Liver (tissue), 9 donors: ENCODE data around the gene LAMP5. TPM values are rescaled to one million over a fixed set of nuclear protein-coding genes. Genes with fewer than 3 reads are reported as not detected.

Source experiments
- DNase-seq: peaks from one replicate; pipeline ENCODE4 v3.0.0-alpha.2; 2017; ENCODE audit warnings: low spot score
- H3K27ac ChIP-seq, 2 donors: one replicate each; pipeline ENCODE4 v1.7.0; 2013; ENCODE audit warnings: inconsistent platforms in 2 of 2, low read length in 2 of 2, control low read depth in 1 of 2, low read depth in 1 of 2, mild to moderate bottlenecking in 1 of 2
- H3K27me3 ChIP-seq, 4 donors: one replicate each; pipeline versions ENCODE4 v1.6.1 to v1.7.0; 2013; ENCODE audit warnings: low read length in 3 of 4, inconsistent platforms in 1 of 4, mild to moderate bottlenecking in 1 of 4, moderate library complexity in 1 of 4; ENCODE audit not compliant: control insufficient read depth in 4 of 4, insufficient read depth in 4 of 4
- H3K36me3 ChIP-seq, 4 donors: one replicate each; pipeline versions ENCODE4 v1.6.1 to v1.7.0; 2013; ENCODE audit warnings: low read length in 3 of 4, mild to moderate bottlenecking in 3 of 4, low read depth in 1 of 4, moderate library complexity in 1 of 4; ENCODE audit not compliant: control insufficient read depth in 4 of 4, insufficient read depth in 3 of 4
- H3K4me1 ChIP-seq, 4 donors: one replicate each; pipeline versions ENCODE4 v1.6.1 to v1.7.0; 2013; ENCODE audit warnings: low read length in 3 of 4, mild to moderate bottlenecking in 3 of 4, moderate library complexity in 1 of 4; ENCODE audit not compliant: control insufficient read depth in 4 of 4, insufficient read depth in 4 of 4
- H3K4me3 ChIP-seq, 3 donors: one replicate each; pipeline versions ENCODE4 v1.6.1 to v1.7.0; 2013; ENCODE audit warnings: low read length in 3 of 3, control low read depth in 1 of 3, low read depth in 1 of 3, mild to moderate bottlenecking in 1 of 3
- H3K9ac ChIP-seq, 2 donors: one replicate each; pipeline ENCODE4 v1.7.0; 2013; ENCODE audit warnings: low read length in 2 of 2, mild to moderate bottlenecking in 2 of 2, moderate library complexity in 2 of 2, control low read depth in 1 of 2, low read depth in 1 of 2
- H3K9me3 ChIP-seq, 4 donors: one replicate each; pipeline versions ENCODE4 v1.6.1 to v1.7.0; 2013; ENCODE audit warnings: low read length in 3 of 4; ENCODE audit not compliant: control insufficient read depth in 4 of 4
- EGR1 ChIP-seq, 2 donors: IDR thresholded peaks; 2 replicates each; pipeline ENCODE4 v1.6.1; 2016 to 2018; ENCODE audit warnings: antibody characterized with exemption in 2 of 2, low read depth in 2 of 2
- FOXA1 ChIP-seq: IDR thresholded peaks from 2 replicates; pipeline ENCODE4 v1.6.1; 2016; ENCODE audit warnings: antibody characterized with exemption
- GABPA ChIP-seq, 2 donors: IDR thresholded peaks in 1 of 2; conservative IDR thresholded peaks in 1 of 2; 2 replicates each; pipeline ENCODE4 v1.6.1; 2016; ENCODE audit warnings: antibody characterized with exemption in 2 of 2, mild to moderate bottlenecking in 1 of 2, moderate library complexity in 1 of 2
- HNF4G ChIP-seq: IDR thresholded peaks from 2 replicates; pipeline ENCODE4 v1.6.1; 2016; ENCODE audit warnings: antibody characterized with exemption
- JUND ChIP-seq, 2 donors: IDR thresholded peaks; 2 replicates each; pipeline ENCODE4 v1.6.1; 2016; ENCODE audit warnings: antibody characterized with exemption in 2 of 2
- NR2F2 ChIP-seq: IDR thresholded peaks from 2 replicates; pipeline ENCODE4 v1.6.1; 2016; ENCODE audit warnings: antibody characterized with exemption
- RAD21 ChIP-seq, 2 donors: IDR thresholded peaks; 2 replicates each; pipeline ENCODE4 v1.6.1; 2016; ENCODE audit warnings: antibody characterized with exemption in 2 of 2, mild to moderate bottlenecking in 2 of 2
- RXRA ChIP-seq, 2 donors: IDR thresholded peaks; 2 replicates each; pipeline ENCODE4 v1.6.1; 2017 to 2018; ENCODE audit warnings: antibody characterized with exemption in 2 of 2, mild to moderate bottlenecking in 1 of 2
- SP1 ChIP-seq: IDR thresholded peaks from 2 replicates; pipeline ENCODE4 v1.6.1; 2018; ENCODE audit warnings: antibody characterized with exemption, mild to moderate bottlenecking
- TAF1 ChIP-seq: conservative IDR thresholded peaks from 2 replicates; pipeline ENCODE4 v1.6.1; 2016; ENCODE audit warnings: antibody characterized with exemption, mild to moderate bottlenecking
- YY1 ChIP-seq: IDR thresholded peaks from 2 replicates; pipeline ENCODE4 v1.6.1; 2016; ENCODE audit warnings: antibody characterized with exemption, mild to moderate bottlenecking
- WGBS: extraction: QIAGEN DNeasy Blood & Tissue Kit; methylation state at CpG from one replicate; pipeline ENCODE4 v1.1.7; 2013; 5-methylcytosine and 5-hydroxymethylcytosine counted together
- polyA plus RNA-seq, 2 donors: library from polyadenylated mRNA; stranded (reverse) in 1 of 2; unstranded in 1 of 2; fragments of 200-250 nt in 1 of 2; fragments of >200 nt in 1 of 2; fragmentation: Nextera tagmentation in 1 of 2; extraction: Ambion mirVana in 1 of 2; gene quantifications; one replicate each; pipeline versions ENCODE4 v1.2.1 to v1.2.3, GENCODE V29; 2013 to 2015
- total RNA-seq, 2 donors: library from RNA; depleted of rRNA; stranded (reverse); fragments of >200 nt; gene quantifications; one replicate each; pipeline ENCODE4 v1.2.3, GENCODE V29; 2014
- TF ChIP-seq, protein P1 (sequence below): IDR thresholded peaks from 2 replicates; pipeline ENCODE4 v1.6.1; 2016; ENCODE audit warnings: antibody characterized with exemption
- TF ChIP-seq, protein P2 (sequence below): IDR thresholded peaks from 2 replicates; pipeline ENCODE4 v1.6.1; 2016; ENCODE audit warnings: antibody characterized with exemption, mild to moderate bottlenecking
- TF ChIP-seq, protein P3 (sequence below): fragments of 150-350 bp; IDR thresholded peaks from 2 replicates; pipeline ENCODE4 v1.5.1; 2017; ENCODE audit warnings: improper control_type of control experiment, low read depth, low read length; ENCODE audit not compliant: missing input control
- TF ChIP-seq, protein P4 (sequence below): IDR thresholded peaks from 2 replicates; pipeline ENCODE4 v1.6.1; 2016; ENCODE audit warnings: antibody characterized with exemption
- donor health status: healthy.
- donor health status: healthy.
- donor health status: healthy.
- donor health status: healthy.
- donor health status: healthy.

LAMP5 gene
- total and polyA plus RNA-seq, 4 donors, result 0.08 to 0.09 TPM; not detected in 2

DNA sequence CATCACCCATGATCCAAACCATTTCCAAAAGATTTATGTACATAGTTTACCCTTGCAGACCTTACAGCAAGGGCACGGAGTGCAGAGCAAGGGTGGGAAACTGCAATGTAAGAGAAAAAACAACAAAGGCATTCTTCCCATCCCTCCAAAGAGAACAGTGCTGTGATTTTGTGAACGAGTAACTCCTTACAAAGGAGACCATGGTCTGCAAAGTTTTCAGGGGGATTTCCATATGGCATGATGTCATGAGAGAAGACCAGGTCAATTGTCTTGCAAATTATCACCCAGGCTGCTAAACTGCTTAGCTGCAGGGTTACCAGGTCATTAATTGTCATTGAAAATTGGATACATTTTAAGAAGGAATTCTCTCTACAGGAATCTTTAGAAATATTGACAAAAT is 58.3 kb downstream of the LAMP5 start:
- no peak overlapping the region for H3K4me3 ChIP-seq
- WGBS, result 12% methylated on average over 2 of the region's 2 CpGs
- peaks cover 0 to 4% (median 0%) of the 10 kb centered on the region in 4 donors for H3K9me3 ChIP-seq
- H3K36me3 ChIP-seq, result no peaks in the 10 kb centered on the region
- H3K4me1 ChIP-seq, result no peaks in the 10 kb centered on the region
- DNase-seq, result no peak
- H3K9ac ChIP-seq, result no peak overlapping the region
- peaks cover 0 to 9% (median 0%) of the 10 kb centered on the region in 4 donors for H3K27me3 ChIP-seq
- TF ChIP-seq GABPA (IDR thresholded peaks at IDR 0.05 in 1 of 2, conservative IDR thresholded peaks at IDR 0.05 in 1 of 2) (no peak), RAD21 (IDR thresholded peaks at IDR 0.05) (no peak), RXRA (IDR thresholded peaks at IDR 0.05) (no peak), SP1 (no peak), JUND (IDR thresholded peaks at IDR 0.05) (no peak), HNF4G (no peak), NR2F2 (no peak), TAF1 (no peak), FOXA1 (no peak), EGR1 (IDR thresholded peaks at IDR 0.05; ENCODE audit: low read depth in 2 of 2) (no peak)
- TF ChIP-seq, protein P1, sequence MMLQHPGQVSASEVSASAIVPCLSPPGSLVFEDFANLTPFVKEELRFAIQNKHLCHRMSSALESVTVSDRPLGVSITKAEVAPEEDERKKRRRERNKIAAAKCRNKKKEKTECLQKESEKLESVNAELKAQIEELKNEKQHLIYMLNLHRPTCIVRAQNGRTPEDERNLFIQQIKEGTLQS, result no peak
- TF ChIP-seq, protein P2, sequence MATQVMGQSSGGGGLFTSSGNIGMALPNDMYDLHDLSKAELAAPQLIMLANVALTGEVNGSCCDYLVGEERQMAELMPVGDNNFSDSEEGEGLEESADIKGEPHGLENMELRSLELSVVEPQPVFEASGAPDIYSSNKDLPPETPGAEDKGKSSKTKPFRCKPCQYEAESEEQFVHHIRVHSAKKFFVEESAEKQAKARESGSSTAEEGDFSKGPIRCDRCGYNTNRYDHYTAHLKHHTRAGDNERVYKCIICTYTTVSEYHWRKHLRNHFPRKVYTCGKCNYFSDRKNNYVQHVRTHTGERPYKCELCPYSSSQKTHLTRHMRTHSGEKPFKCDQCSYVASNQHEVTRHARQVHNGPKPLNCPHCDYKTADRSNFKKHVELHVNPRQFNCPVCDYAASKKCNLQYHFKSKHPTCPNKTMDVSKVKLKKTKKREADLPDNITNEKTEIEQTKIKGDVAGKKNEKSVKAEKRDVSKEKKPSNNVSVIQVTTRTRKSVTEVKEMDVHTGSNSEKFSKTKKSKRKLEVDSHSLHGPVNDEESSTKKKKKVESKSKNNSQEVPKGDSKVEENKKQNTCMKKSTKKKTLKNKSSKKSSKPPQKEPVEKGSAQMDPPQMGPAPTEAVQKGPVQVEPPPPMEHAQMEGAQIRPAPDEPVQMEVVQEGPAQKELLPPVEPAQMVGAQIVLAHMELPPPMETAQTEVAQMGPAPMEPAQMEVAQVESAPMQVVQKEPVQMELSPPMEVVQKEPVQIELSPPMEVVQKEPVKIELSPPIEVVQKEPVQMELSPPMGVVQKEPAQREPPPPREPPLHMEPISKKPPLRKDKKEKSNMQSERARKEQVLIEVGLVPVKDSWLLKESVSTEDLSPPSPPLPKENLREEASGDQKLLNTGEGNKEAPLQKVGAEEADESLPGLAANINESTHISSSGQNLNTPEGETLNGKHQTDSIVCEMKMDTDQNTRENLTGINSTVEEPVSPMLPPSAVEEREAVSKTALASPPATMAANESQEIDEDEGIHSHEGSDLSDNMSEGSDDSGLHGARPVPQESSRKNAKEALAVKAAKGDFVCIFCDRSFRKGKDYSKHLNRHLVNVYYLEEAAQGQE, result no peak
- TF ChIP-seq, protein P3, sequence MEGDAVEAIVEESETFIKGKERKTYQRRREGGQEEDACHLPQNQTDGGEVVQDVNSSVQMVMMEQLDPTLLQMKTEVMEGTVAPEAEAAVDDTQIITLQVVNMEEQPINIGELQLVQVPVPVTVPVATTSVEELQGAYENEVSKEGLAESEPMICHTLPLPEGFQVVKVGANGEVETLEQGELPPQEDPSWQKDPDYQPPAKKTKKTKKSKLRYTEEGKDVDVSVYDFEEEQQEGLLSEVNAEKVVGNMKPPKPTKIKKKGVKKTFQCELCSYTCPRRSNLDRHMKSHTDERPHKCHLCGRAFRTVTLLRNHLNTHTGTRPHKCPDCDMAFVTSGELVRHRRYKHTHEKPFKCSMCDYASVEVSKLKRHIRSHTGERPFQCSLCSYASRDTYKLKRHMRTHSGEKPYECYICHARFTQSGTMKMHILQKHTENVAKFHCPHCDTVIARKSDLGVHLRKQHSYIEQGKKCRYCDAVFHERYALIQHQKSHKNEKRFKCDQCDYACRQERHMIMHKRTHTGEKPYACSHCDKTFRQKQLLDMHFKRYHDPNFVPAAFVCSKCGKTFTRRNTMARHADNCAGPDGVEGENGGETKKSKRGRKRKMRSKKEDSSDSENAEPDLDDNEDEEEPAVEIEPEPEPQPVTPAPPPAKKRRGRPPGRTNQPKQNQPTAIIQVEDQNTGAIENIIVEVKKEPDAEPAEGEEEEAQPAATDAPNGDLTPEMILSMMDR, result no peak
- TF ChIP-seq, protein P4, sequence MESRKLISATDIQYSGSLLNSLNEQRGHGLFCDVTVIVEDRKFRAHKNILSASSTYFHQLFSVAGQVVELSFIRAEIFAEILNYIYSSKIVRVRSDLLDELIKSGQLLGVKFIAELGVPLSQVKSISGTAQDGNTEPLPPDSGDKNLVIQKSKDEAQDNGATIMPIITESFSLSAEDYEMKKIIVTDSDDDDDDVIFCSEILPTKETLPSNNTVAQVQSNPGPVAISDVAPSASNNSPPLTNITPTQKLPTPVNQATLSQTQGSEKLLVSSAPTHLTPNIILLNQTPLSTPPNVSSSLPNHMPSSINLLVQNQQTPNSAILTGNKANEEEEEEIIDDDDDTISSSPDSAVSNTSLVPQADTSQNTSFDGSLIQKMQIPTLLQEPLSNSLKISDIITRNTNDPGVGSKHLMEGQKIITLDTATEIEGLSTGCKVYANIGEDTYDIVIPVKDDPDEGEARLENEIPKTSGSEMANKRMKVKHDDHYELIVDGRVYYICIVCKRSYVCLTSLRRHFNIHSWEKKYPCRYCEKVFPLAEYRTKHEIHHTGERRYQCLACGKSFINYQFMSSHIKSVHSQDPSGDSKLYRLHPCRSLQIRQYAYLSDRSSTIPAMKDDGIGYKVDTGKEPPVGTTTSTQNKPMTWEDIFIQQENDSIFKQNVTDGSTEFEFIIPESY, result no peak
- no peak overlapping the region for H3K27ac ChIP-seq

DNA sequence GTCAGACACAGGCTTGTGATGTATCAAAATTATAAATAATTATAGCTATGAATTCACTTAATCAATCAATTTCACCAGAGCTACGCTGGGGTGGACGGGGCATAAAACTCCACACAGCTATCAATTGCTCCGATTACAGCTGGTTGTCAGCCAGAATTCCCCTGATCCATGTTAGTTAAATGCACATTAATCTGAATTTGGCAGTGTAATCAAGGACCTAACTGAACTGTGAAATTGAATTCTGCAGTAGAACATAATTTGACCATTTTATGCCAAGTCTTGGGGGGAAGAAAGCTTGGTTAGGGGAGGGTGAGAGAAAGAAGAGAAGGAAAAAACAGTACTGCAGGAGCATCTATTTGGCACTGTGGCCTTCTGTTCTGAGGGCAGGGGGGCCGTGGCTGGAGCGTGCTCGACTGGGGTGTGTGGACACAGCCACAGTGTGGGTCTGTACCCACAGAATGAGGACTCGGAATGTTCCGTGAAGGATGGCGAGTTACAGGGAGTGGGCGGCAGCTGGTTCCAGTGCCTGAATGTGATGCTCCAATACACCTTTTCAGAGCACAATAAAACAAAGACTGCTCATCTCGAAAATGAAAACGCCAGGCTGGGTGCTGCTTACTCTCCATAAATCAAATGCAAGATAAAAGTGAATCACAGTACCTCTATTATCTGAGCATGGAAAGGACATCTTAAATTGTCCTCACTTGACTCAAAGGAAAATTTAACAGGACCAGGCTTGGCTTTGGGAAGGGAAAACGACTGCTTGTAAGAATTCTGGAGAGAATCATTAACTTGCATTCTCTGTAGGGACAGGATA is 59.2 kb downstream of the LAMP5 start:
- no peak for DNase-seq
- H3K27me3 ChIP-seq, result peaks cover 0 to 9% (median 0%) of the 10 kb centered on the region in 4 donors
- 36% methylated on average over 13 of the region's 13 CpGs for WGBS
- peaks cover 0 to 4% (median 0%) of the 10 kb centered on the region in 4 donors for H3K9me3 ChIP-seq
- no peak overlapping the region for H3K9ac ChIP-seq
- no peak overlapping the region for H3K4me3 ChIP-seq
- H3K4me1 ChIP-seq, result no peaks in the 10 kb centered on the region
- no peaks in the 10 kb centered on the region for H3K36me3 ChIP-seq
- no peak overlapping the region for H3K27ac ChIP-seq
- TF ChIP-seq YY1 (no peak), GABPA (IDR thresholded peaks at IDR 0.05 in 1 of 2, conservative IDR thresholded peaks at IDR 0.05 in 1 of 2) (no peak), EGR1 (IDR thresholded peaks at IDR 0.05; ENCODE audit: low read depth in 2 of 2) (no peak), NR2F2 (no peak), RAD21 (IDR thresholded peaks at IDR 0.05) (no peak), TAF1 (no peak)
- TF ChIP-seq, protein P4, result no peak
- TF ChIP-seq, protein P3, result no peak
